Loucy (cell line): ENCODE results near the gene BDKRB1.

Source experiments
- H2AFZ ChIP-seq: fragments of 200-600 bp; sonication (generic); 2 replicates; pipeline ENCODE4 v1.6.0; 2016; ENCODE audit warnings: antibody characterized with exemption, mild to moderate bottlenecking, low read length, moderate library complexity
- H3F3A ChIP-seq: fragments of 200-600 bp; 2 replicates; pipeline ENCODE4 v1.6.0; 2016; ENCODE audit warnings: antibody characterized with exemption, low read depth, mild to moderate bottlenecking
- H3K27me3 ChIP-seq: fragments of 200-600 bp; sonication (generic); 2 replicates; pipeline ENCODE4 v1.6.1; 2014; ENCODE audit warnings: low read length, mild to moderate bottlenecking; ENCODE audit not compliant: insufficient read depth, poor library complexity, severe bottlenecking
- H3K36me3 ChIP-seq: fragments of 200-600 bp; sonication (generic); 2 replicates; pipeline ENCODE4 v1.6.1; 2016; ENCODE audit warnings: low read length; ENCODE audit not compliant: insufficient read depth
- H3K4me1 ChIP-seq: fragments of 200-600 bp; sonication (generic); 2 replicates; pipeline ENCODE4 v1.5.1; 2014; ENCODE audit warnings: low read length, mild to moderate bottlenecking; ENCODE audit not compliant: insufficient read depth, poor library complexity, severe bottlenecking
- H3K4me2 ChIP-seq: fragments of 200-600 bp; sonication (generic); 2 replicates; pipeline ENCODE4 v1.6.0; 2014; ENCODE audit warnings: antibody characterized with exemption, low read length, low read depth, mild to moderate bottlenecking; ENCODE audit not compliant: poor library complexity, severe bottlenecking
- H3K4me3 ChIP-seq: fragments of 200-600 bp; sonication (generic); 2 replicates; pipeline ENCODE4 v1.5.1; 2014; ENCODE audit warnings: low read length, mild to moderate bottlenecking, mixed read lengths; ENCODE audit not compliant: poor library complexity, severe bottlenecking
- H3K79me2 ChIP-seq: fragments of 200-600 bp; sonication (generic); 2 replicates; pipeline ENCODE4 v1.6.1; 2014; ENCODE audit warnings: low read length; ENCODE audit not compliant: insufficient read depth
- H3K9ac ChIP-seq: fragments of 200-600 bp; sonication (generic); 2 replicates; pipeline ENCODE4 v1.6.0; 2014; ENCODE audit warnings: mild to moderate bottlenecking, low read depth, low read length, moderate library complexity; ENCODE audit not compliant: poor library complexity, severe bottlenecking
- H3K9me2 ChIP-seq: fragments of 200-600 bp; sonication (generic); replicated peaks from 2 replicates; pipeline ENCODE4 v1.6.1; 2016; ENCODE audit warnings: low read depth, low read length, mixed read lengths
- H3K9me3 ChIP-seq: fragments of 200-600 bp; sonication (generic); 2 replicates; pipeline ENCODE4 v1.6.1; 2014; ENCODE audit warnings: mild to moderate bottlenecking, antibody characterized with exemption, low read length, low read depth; ENCODE audit not compliant: insufficient read depth
- H4K20me1 ChIP-seq: fragments of 200-600 bp; sonication (generic); 2 replicates; pipeline ENCODE4 v1.6.0; 2014; ENCODE audit warnings: antibody characterized with exemption, low read length, mild to moderate bottlenecking; ENCODE audit not compliant: insufficient read depth, poor library complexity, severe bottlenecking
- CTCF ChIP-seq: fragments of 200-600 bp; sonication (generic); conservative IDR thresholded peaks from 2 replicates; pipeline ENCODE4 v1.5.1; 2014; ENCODE audit warnings: mild to moderate bottlenecking, antibody characterized with exemption, low read length
- EZH2phosphoT487 ChIP-seq: fragments of 200-600 bp; IDR thresholded peaks from 2 replicates; pipeline ENCODE4 v1.6.1; 2018; ENCODE audit warnings: antibody characterized with exemption, mild to moderate bottlenecking, moderate library complexity, borderline replicate concordance

The BDKRB1 gene

GRCh38 chr14:96246539-96246847 is 9.5 kb upstream of the BDKRB1 start:
- no peak overlapping the region for H3K9ac ChIP-seq
- H3K79me2 ChIP-seq, result no peaks in the 10 kb centered on the region
- H3K9me3 ChIP-seq, result peaks cover 4% of the 10 kb centered on the region; the same call in 1 of the 2 replicates
- H3K4me3 ChIP-seq, result no peak overlapping the region
- no peaks in the 10 kb centered on the region for H3K27me3 ChIP-seq
- no peaks in the 10 kb centered on the region for H3F3A ChIP-seq
- TF ChIP-seq EZH2phosphoT487 (no peak), CTCF (no peak)
- H4K20me1 ChIP-seq, result no peaks in the 10 kb centered on the region
- no peaks in the 10 kb centered on the region for H3K4me1 ChIP-seq
- no peaks in the 10 kb centered on the region for H3K9me2 ChIP-seq
- no peak overlapping the region for H2AFZ ChIP-seq
- no peak overlapping the region for H3K4me2 ChIP-seq
- H3K36me3 ChIP-seq, result no peaks in the 10 kb centered on the region

- H3K79me2 ChIP-seq, result no peaks in the 10 kb centered on the region
- H3K9ac ChIP-seq, result no peak overlapping the region
- no peak overlapping the region for H2AFZ ChIP-seq
- H3K9me3 ChIP-seq, result peaks cover 4% of the 10 kb centered on the region; the same call in 1 of the 2 replicates
- H3F3A ChIP-seq, result no peaks in the 10 kb centered on the region
- TF ChIP-seq CTCF (no peak), EZH2phosphoT487 (no peak)
- no peaks in the 10 kb centered on the region for H3K36me3 ChIP-seq
- H3K4me2 ChIP-seq, result no peak overlapping the region
- no peaks in the 10 kb centered on the region for H3K4me1 ChIP-seq
- H3K9me2 ChIP-seq, result no peaks in the 10 kb centered on the region
- H3K4me3 ChIP-seq, result no peak overlapping the region
- H3K27me3 ChIP-seq, result no peaks in the 10 kb centered on the region
- no peaks in the 10 kb centered on the region for H4K20me1 ChIP-seq
Measured at GRCh38 chr14:96247031-96247430, 9.0 kb upstream of the BDKRB1 start.

GRCh38 chr14:96249029-96249428 is 7.0 kb upstream of the BDKRB1 start:
- TF ChIP-seq EZH2phosphoT487 (no peak), CTCF (no peak)
- Histone ChIP-seq H3K36me3 (no peaks in the 10 kb centered on the region), H3K9ac (no peak overlapping the region), H3K27me3 (no peaks in the 10 kb centered on the region), H4K20me1 (no peaks in the 10 kb centered on the region), H3F3A (no peaks in the 10 kb centered on the region), H3K9me2 (no peaks in the 10 kb centered on the region), H3K4me2 (no peak overlapping the region), H3K9me3 (no peaks in the 10 kb centered on the region; the same call in 1 of the 2 replicates), H3K4me3 (no peak overlapping the region), H3K4me1 (no peaks in the 10 kb centered on the region), H3K79me2 (no peaks in the 10 kb centered on the region), H2AFZ (no peak overlapping the region)
